Measurements from ENCODE around the gene DSE. TPM values are rescaled to one million over a fixed set of nuclear protein-coding genes. Genes with fewer than 3 reads are reported as not detected.

DSE gene
- total RNA-seq, 1 experiment from 2014 or later: 43.3 TPM

DNA sequence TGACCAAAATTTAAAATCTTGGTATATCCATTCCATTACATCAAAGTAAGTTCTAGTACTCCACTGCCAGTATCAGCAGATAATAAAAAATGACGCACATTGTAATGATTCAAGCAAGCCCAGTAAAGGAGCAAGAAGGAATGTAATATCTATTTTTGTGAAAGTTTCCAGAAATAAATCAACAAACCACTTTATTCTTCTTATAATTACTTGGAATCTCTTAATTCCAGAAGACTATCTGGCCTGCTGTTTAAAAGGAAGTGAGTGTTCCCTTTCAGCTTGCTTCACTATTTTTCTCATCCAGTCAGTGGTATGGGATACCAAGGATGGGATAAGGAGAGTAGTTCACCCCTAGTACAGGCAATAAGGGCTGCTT is 42.2 kb upstream of the DSE start:
- intact Hi-C loops (cut with micrococcal nuclease; ENCODE audit: unreplicated experiment): no loop called here
- Histone ChIP-seq H2AFZ (no peak overlapping the region), H3K27ac (no peak overlapping the region), H3K79me2 (ENCODE audit: low read depth) (no peaks in the 10 kb centered on the region), H4K20me1 (ENCODE audit: insufficient read depth) (no peaks in the 10 kb centered on the region), H3K4me3 (no peak overlapping the region), H3F3A (ENCODE audit: insufficient read depth, low read depth) (no peaks in the 10 kb centered on the region), H3K36me3 (ENCODE audit: low read depth) (no peaks in the 10 kb centered on the region), H3K9me3 (ENCODE audit: insufficient read depth, low read depth) (no peaks in the 10 kb centered on the region), H3K4me2 (no peak overlapping the region), H3K27me3 (ENCODE audit: insufficient read depth, low read depth) (no peaks in the 10 kb centered on the region), H3K9me2 (ENCODE audit: insufficient read depth) (no peaks in the 10 kb centered on the region), H3K4me1 (replicated peaks; ENCODE audit: insufficient read depth) (no peaks in the 10 kb centered on the region)
- ChIA-PET CTCF (no interaction called here), POLR2A (ENCODE audit: unreplicated experiment) (no interaction called here)
- DNase-seq: no peak
- TF ChIP-seq EZH2 (IDR thresholded peaks at IDR 0.05; ENCODE audit: low read depth): no peak
- TF ChIP-seq, protein P1, sequence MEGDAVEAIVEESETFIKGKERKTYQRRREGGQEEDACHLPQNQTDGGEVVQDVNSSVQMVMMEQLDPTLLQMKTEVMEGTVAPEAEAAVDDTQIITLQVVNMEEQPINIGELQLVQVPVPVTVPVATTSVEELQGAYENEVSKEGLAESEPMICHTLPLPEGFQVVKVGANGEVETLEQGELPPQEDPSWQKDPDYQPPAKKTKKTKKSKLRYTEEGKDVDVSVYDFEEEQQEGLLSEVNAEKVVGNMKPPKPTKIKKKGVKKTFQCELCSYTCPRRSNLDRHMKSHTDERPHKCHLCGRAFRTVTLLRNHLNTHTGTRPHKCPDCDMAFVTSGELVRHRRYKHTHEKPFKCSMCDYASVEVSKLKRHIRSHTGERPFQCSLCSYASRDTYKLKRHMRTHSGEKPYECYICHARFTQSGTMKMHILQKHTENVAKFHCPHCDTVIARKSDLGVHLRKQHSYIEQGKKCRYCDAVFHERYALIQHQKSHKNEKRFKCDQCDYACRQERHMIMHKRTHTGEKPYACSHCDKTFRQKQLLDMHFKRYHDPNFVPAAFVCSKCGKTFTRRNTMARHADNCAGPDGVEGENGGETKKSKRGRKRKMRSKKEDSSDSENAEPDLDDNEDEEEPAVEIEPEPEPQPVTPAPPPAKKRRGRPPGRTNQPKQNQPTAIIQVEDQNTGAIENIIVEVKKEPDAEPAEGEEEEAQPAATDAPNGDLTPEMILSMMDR (conservative IDR thresholded peaks at IDR 0.05): no peak
- BruUV-seq (replicated peaks): no TSS peak

DNA sequence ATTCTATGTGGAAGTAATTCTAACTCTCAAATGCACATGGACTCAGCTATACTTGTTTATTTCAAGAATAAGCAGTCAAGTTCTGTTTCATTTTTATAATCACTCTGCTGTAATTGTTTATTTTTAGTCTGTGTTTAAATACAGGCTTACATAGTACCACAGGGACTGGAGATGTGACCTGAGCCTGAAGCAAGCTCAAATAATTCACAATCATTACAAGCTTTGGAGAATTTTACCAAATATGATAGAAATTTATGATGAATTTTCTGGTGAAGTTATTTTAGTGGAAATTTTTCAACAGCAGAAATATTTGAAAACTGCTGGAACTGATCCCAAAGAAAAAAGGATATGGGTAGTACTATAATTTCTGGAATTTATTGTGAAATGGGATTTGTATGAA is 41.6 kb upstream of the DSE start:
- H4K20me1 ChIP-seq (ENCODE audit: insufficient read depth): no peaks in the 10 kb centered on the region
- no peak overlapping the region for H3K4me2 ChIP-seq
- no peaks in the 10 kb centered on the region for H3K36me3 ChIP-seq (ENCODE audit: low read depth)
- no peaks in the 10 kb centered on the region for H3K4me1 ChIP-seq (replicated peaks; ENCODE audit: insufficient read depth)
- BruUV-seq (replicated peaks): no TSS peak
- CTCF ChIA-PET: no interaction called here
- intact Hi-C loops (cut with micrococcal nuclease; ENCODE audit: unreplicated experiment): no loop called here
- DNase-seq: no peak
- H3K9me2 ChIP-seq (ENCODE audit: insufficient read depth): no peaks in the 10 kb centered on the region
- H3K9me3 ChIP-seq (ENCODE audit: insufficient read depth, low read depth): no peaks in the 10 kb centered on the region
- POLR2A ChIA-PET (ENCODE audit: unreplicated experiment): no interaction called here
- H2AFZ ChIP-seq: no peak overlapping the region
- no peaks in the 10 kb centered on the region for H3K79me2 ChIP-seq (ENCODE audit: low read depth)
- no peak overlapping the region for H3K4me3 ChIP-seq
- no peak for TF ChIP-seq EZH2 (IDR thresholded peaks at IDR 0.05; ENCODE audit: low read depth)
- TF ChIP-seq, protein P1 (conservative IDR thresholded peaks at IDR 0.05): no peak
- no peak overlapping the region for H3K27ac ChIP-seq
- H3F3A ChIP-seq (ENCODE audit: insufficient read depth, low read depth): no peaks in the 10 kb centered on the region
- H3K27me3 ChIP-seq (ENCODE audit: insufficient read depth, low read depth): no peaks in the 10 kb centered on the region

DNA sequence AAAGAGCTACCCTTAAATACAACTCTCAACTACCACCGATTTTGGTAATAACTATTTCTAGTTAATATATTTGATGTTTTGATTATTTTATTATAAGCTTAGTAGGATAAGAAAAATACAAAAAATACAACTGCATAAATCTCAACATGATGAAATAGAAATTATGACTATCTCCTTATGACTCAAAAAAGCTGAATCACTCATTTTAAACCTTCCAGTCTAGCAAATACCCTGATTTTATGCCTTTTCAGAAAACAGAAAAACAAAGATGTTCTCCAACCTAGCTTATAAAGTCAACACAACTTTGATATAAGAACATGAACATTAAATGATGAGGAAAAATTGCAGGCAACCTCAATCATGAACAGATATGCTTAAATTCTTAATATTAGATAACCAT is 40.2 kb upstream of the DSE start:
- no peaks in the 10 kb centered on the region for H3K27me3 ChIP-seq (ENCODE audit: insufficient read depth, low read depth)
- no peaks in the 10 kb centered on the region for H3K9me3 ChIP-seq (ENCODE audit: insufficient read depth, low read depth)
- no peaks in the 10 kb centered on the region for H3K36me3 ChIP-seq (ENCODE audit: low read depth)
- POLR2A ChIA-PET (ENCODE audit: unreplicated experiment): interaction anchor here (0.7 kb wide), 1 partner anchor 1043 kb away, joined by 7 read pairs; no protein-coding TSS in a partner anchor
- H4K20me1 ChIP-seq (ENCODE audit: insufficient read depth): no peaks in the 10 kb centered on the region
- DNase-seq: no peak
- H3K27ac ChIP-seq: no peak overlapping the region
- H3K4me1 ChIP-seq (replicated peaks; ENCODE audit: insufficient read depth): no peaks in the 10 kb centered on the region
- no peaks in the 10 kb centered on the region for H3K79me2 ChIP-seq (ENCODE audit: low read depth)
- TF ChIP-seq EZH2 (IDR thresholded peaks at IDR 0.05; ENCODE audit: low read depth): no peak
- TF ChIP-seq, protein P1 (conservative IDR thresholded peaks at IDR 0.05): no peak
- CTCF ChIA-PET: no interaction called here
- no peaks in the 10 kb centered on the region for H3K9me2 ChIP-seq (ENCODE audit: insufficient read depth)
- no peak overlapping the region for H3K4me3 ChIP-seq
- H3F3A ChIP-seq (ENCODE audit: insufficient read depth, low read depth): no peaks in the 10 kb centered on the region
- no TSS peak for BruUV-seq (replicated peaks)
- no peak overlapping the region for H2AFZ ChIP-seq
- intact Hi-C loops (cut with micrococcal nuclease; ENCODE audit: unreplicated experiment): no loop called here
- H3K4me2 ChIP-seq: no peak overlapping the region

All from PC-9 (cell line).